Loucy (cell line): Measurements from ENCODE around the gene GYG1.

Source experiments
- EZH2phosphoT487 ChIP-seq: fragments of 200-600 bp; IDR thresholded peaks from 2 replicates; pipeline ENCODE4 v1.6.1; 2018; ENCODE audit warnings: antibody characterized with exemption, mild to moderate bottlenecking, moderate library complexity, borderline replicate concordance
- TF ChIP-seq, protein P1 (sequence below): fragments of 200-600 bp; sonication (generic); conservative IDR thresholded peaks from 2 replicates; pipeline ENCODE4 v1.5.1; 2014; ENCODE audit warnings: mild to moderate bottlenecking, antibody characterized with exemption, low read length

DNA sequence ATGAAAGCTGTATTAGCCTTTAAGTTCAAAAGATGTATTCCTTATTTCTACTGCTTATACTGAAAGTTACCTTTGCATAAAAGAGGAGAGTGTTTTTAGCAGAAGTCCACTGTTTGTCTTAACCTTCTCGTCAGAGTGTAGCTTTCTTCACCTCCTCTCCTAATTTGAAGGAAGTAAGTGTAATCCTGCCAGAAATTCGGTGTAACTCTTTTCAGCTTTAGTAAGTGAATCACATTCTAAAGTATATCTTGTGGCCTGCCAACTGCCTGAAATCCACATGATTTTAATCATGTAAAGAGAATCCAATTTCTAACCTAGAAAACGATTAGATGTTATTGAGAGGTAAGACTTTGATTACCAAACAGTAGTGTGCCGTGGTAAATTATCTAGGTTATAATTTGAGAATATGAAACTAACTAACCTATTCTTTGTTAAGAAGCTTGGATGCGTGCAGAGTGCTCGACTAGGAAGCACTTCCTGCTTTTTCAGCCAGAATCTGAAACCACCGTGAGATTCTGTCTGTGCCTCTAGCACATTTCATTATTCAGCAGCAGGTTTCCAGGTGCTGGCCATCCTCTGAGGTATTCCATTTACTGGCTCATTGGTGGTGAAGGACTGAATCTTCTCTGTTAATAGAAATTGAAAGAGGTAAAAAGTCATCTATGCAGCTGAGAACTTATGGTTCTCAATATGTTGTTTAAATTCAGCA lies 7.5 kb downstream of the GYG1 start:
- TF ChIP-seq, protein P1, sequence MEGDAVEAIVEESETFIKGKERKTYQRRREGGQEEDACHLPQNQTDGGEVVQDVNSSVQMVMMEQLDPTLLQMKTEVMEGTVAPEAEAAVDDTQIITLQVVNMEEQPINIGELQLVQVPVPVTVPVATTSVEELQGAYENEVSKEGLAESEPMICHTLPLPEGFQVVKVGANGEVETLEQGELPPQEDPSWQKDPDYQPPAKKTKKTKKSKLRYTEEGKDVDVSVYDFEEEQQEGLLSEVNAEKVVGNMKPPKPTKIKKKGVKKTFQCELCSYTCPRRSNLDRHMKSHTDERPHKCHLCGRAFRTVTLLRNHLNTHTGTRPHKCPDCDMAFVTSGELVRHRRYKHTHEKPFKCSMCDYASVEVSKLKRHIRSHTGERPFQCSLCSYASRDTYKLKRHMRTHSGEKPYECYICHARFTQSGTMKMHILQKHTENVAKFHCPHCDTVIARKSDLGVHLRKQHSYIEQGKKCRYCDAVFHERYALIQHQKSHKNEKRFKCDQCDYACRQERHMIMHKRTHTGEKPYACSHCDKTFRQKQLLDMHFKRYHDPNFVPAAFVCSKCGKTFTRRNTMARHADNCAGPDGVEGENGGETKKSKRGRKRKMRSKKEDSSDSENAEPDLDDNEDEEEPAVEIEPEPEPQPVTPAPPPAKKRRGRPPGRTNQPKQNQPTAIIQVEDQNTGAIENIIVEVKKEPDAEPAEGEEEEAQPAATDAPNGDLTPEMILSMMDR: no peak
- TF ChIP-seq EZH2phosphoT487: no peak
